H1 (cell line): Measurements from ENCODE around the gene USP20. TPM values are rescaled to one million over a fixed set of nuclear protein-coding genes. Genes with fewer than 3 reads are reported as not detected.

ENCODE experiments used
- CBX5 ChIP-seq: fragments of 300-800, 300-1000 bp; sonication (generic); IDR thresholded peaks from 2 replicates; pipeline ENCODE4 v1.7.1; 2016; ENCODE audit warnings: antibody characterized with exemption, low read length, low read depth
- CBX8 ChIP-seq: fragments of 300-800, 300-1000 bp; sonication (generic); IDR thresholded peaks from 2 replicates; pipeline ENCODE4 v1.7.1; 2016; ENCODE audit warnings: low read depth, low read length, borderline replicate concordance
- CHD7 ChIP-seq: fragments of 300-600 bp; sonication (generic); IDR thresholded peaks from 2 replicates; pipeline ENCODE4 v1.7.1; 2012; ENCODE audit warnings: low read length, moderate library complexity, mild to moderate bottlenecking, inconsistent platforms; ENCODE audit not compliant: insufficient replicate concordance
- CTBP2 ChIP-seq: IDR thresholded peaks from 2 replicates; pipeline ENCODE4 v1.7.0; 2011; ENCODE audit warnings: borderline replicate concordance, mild to moderate bottlenecking, moderate library complexity, mixed read lengths, low read length; ENCODE audit not compliant: insufficient read depth, insufficient read length
- GABPA ChIP-seq: IDR thresholded peaks from 2 replicates; pipeline ENCODE4 v1.6.1; 2011; ENCODE audit warnings: mild to moderate bottlenecking, low read length, moderate library complexity, borderline replicate concordance; ENCODE audit not compliant: insufficient read depth
- HDAC2 ChIP-seq, 2 experiments: fragments of 300-600 bp in 1 of 2; sonication (generic) in 1 of 2; IDR thresholded peaks; 2 replicates each; pipeline ENCODE4 v1.6.1; 2011 to 2012; ENCODE audit warnings: low read depth in 2 of 2, low read length in 2 of 2, mild to moderate bottlenecking in 2 of 2, moderate library complexity in 2 of 2, borderline replicate concordance in 1 of 2, inconsistent platforms in 1 of 2
- SRF ChIP-seq: IDR thresholded peaks from 2 replicates; pipeline ENCODE4 v1.6.1; 2011; ENCODE audit warnings: mild to moderate bottlenecking, low read depth, low read length, moderate library complexity
- polyA plus RNA-seq, 7 experiments: library from polyadenylated mRNA; depleted of rRNA in 3 of 7; stranded (reverse) in 5 of 7; unstranded in 2 of 7; fragments of >200 nt in 5 of 7; fragments of 200-250 nt in 2 of 7; gene quantifications; 1 replicate in 5 of 7; 2 replicates in 1 of 7; 4 replicates in 1 of 7; pipeline versions ENCODE4 v1.2.1 to v1.2.3, GENCODE V29; 2011 to 2013; ENCODE audit warnings: missing spikeins in 2 of 7, mixed read lengths in 2 of 7
- total RNA-seq: library from RNA; stranded (reverse); fragmentation: NEBNext Ultra II Directional; extraction: Animal tissue kit (Norgen Biotek cat#: 25700); gene quantifications from 2 replicates; pipeline ENCODE4 v1.2.1, GENCODE V29; 2021

The USP20 gene
- total and polyA plus RNA-seq, 2 of the 8 experiments (the other 6 are each of a cell fraction or from before 2014, with no cell fraction given), result 13.4 to 23.0 TPM

GRCh38 chr9:129854588-129855110 lies 19.4 kb downstream of the USP20 start (continued):
- TF ChIP-seq CHD7, result no peak
- no peak for TF ChIP-seq CBX5
- no peak for TF ChIP-seq CBX8
- TF ChIP-seq HDAC2 (IDR thresholded peaks at IDR 0.05; ENCODE audit: borderline replicate concordance in 1 of 2, low read depth in 2 of 2, low read length in 2 of 2), result no peak
- TF ChIP-seq SRF, result no peak
- TF ChIP-seq GABPA, result no peak
- no peak for TF ChIP-seq CTBP2
- TF ChIP-seq, all 59 proteins: peak for 0
